ENCODE results near the gene ABCG1.

ABCG1 gene

DNA sequence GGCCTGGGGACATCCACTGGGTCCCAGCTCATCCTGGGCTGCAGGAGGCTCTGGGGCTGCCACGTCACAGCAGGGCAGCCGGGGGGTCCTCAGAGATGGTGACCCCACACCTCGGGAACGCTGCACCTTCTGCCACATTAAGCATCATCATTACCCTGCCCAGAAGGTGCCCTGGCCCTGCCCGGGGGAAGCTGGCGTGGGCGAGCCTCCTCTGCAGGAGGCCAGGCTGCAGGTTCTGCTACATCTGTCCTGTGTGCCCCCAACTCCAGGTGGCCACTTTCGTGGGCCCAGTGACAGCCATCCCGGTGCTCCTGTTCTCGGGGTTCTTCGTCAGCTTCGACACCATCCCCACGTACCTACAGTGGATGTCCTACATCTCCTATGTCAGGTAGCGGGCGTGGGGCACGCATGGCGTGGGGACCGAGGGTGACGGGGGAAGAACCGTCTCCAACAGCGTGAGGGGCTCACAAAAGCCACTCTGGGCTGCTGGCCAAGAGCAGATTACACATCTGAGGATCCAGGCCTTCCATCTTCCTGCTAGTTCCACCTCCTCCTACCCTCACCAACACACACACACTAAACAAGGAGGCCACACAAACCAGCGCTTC is 75.4 kb downstream of the ABCG1 start:
- DNase-seq, result no peak

DNA sequence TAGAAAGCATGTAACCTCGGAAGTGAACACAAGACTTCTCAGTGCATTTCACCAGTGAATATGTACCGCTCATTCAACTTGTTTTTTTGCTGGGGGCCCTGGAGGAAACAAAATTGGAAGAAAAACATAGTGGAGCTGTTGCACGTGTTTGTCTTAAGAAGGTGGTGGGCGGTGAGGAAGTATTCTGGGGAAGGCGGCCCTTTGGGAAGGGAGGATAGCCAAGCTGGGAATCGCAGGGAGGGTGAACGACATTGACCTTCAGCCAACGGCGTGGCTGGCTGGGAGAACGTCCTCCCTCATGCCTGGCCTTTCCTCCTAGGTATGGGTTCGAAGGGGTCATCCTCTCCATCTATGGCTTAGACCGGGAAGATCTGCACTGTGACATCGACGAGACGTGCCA is 76.9 kb downstream of the ABCG1 start:
- no peak for DNase-seq

DNA sequence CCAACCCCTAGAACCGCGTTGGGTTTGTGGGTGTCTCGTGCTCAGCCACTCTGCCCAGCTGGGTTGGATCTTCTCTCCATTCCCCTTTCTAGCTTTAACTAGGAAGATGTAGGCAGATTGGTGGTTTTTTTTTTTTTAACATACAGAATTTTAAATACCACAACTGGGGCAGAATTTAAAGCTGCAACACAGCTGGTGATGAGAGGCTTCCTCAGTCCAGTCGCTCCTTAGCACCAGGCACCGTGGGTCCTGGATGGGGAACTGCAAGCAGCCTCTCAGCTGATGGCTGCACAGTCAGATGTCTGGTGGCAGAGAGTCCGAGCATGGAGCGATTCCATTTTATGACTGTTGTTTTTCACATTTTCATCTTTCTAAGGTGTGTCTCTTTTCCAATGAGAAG is 77.6 kb downstream of the ABCG1 start:
- no peak for DNase-seq

DNA sequence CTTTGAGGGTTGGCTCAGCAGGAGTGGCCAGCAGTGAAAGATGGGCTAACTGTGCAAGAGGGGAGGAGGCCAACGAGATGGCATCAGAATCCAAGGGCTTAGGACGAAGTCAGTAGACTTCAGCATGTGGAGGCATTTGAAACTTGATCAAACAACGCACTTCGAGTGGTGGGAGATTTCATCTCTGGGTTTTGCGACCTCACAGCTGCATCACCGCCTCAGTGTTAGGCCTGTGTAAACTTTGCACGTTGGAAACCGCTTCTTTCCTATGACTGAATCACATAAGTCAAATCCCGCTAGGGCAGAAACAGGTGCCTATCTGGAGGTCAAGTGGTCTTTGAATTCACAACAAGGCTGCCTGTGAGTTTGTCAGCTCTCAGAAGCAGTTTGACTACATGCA is 78.4 kb downstream of the ABCG1 start:
- no peak for DNase-seq

DNA sequence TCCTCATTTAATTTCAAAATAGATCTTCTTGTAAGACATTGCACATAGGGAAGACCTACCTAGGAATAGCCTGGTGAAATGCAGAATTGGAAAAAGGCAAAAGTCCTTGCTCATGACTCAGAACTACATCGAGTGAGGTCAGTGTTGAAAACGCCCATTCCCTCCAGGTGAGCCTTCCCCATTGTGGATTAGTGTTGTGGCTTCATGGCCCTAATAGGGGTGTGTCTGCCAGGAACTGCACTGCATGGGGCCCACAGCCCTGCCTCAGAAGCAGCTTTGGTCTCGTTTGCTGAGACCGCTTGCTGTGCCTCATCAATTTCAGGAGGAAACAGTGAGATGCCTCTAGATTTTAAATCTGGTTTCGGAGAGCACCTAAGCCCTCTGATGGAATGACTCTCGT is 79.3 kb downstream of the ABCG1 start:
- DNase-seq, result no peak

DNA sequence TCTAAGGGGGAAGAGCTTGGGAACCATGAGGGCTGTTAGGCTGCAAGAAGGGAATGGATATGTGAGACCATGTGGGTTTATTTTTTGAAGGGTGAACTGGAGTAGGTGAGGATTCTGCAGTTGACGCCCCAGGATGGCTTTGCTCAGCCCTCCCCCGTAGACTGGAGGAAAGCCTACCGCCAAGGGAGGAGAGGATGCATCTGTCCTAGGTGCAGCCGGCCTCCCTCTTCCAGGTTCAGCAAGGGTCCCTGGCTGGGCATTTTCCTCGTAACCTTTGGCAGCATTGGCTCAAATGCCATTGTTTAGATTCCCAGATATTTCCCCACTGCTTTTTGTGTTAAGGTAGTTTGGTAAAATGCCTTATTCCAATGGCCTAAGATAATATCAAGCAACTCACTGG is 79.7 kb downstream of the ABCG1 start:
- DNase-seq, result no peak

DNA sequence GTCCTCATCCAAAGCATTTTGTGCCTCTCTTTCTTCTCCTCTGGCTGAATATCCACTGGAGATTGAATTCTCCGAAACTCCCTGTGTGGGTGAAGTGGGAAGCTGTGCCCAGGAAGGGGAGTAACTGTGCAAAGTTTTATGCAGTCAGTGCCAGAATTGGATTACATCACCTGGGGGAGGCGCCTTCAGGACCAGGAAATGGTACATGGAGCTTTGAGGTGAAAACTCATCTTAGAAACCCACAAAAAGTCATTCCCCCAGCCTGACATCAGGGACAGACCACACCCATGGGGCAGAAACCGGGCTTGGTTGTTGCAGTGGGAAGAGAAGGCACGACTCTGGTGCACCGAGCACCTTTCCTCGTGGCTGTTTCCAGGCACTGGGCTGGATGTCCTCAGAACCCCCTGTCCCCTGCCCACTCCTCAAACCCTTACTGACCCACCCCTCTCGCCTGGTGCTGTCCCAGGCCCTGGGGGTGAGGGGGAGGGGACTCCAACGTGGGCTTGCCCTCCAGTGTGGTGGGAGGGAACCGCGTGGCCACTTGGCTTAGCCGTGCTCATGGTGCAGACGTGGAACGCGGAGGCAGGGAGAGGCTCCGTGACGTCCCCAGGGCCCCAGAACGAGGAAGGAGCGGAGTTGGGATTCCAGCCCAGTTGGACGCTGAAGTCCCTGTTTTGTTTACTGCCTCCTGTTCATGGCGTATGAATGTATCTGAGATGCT is 80.5 kb downstream of the ABCG1 start:
- no peak for DNase-seq

DNA sequence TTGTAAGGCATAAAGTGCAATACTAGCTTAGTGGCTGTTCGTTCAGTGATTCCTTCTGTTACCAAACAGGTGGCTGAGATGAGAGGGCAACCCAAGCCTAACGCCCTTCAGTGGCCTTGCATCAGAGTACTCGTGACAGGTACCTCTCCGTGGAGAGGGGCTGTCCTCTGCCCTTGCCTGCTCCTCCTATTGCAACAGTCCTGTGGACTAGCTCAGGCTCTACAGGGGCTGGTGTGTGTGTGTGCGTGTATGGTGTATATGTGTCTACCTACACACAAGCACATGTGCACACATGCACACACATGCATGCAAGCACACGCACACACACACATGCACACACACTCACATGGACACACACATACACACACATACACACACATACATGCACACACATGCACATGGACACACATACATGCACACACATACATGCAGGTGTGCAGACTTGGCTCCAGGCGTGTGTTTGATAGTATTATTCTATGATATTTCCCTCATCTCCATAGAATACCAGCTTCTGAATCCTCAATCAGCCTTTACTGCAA is 81.2 kb downstream of the ABCG1 start:
- no peak for DNase-seq

DNA sequence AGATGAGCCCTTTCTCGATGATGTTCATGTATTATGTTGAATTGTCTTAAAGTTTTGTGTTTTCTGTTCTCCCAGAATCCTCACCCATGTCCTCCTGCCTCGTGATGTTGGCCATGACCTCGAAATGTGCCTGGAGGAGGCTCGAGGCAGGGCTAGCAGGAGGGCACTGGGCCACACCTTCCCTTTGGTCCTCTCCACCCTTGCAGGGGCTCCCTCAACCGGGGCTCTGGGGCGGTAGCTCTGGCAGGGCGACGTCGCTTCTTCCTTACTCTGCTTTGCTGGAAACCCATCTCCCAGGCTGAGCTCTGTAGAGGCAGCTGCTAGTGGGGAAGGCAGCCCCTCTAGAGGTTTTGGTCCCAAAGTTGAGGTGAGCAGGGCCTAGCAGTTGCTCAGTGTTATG is 82.0 kb downstream of the ABCG1 start:
- no peak for DNase-seq

DNA sequence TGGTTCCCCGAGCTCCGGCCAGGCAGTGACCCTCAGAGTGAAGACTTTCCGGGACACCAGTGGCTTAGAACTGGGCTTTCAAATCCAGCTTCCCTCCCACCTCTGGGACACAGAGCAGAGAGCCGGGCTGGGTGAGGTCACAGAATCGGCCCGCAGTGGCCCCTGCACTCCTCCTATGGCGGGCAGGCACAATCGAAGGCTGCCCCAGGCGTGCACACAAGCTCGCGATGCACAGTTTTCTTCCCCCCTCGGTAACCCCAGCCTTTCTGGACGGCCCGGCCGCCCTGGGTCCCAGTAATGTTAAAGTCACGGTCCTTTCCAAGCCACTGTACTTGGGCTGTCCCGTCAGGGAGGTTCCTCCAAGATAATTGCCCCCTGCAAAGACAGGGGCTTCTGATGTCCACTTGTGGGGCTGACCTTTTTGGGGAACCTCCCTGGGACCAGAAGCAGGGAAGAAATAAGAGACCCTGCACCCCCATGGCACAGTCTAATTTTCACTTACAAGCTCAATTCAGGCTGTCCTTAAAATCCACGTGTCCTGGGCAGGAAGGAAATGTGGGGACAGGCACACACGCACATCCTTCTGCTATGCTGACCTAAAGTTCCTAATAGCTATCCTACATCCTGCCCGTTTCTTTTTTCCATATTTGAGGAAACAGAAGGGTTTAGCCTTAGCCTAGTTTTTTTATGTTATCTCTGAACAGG is 82.6 kb downstream of the ABCG1 start:
- no peak for DNase-seq

DNA sequence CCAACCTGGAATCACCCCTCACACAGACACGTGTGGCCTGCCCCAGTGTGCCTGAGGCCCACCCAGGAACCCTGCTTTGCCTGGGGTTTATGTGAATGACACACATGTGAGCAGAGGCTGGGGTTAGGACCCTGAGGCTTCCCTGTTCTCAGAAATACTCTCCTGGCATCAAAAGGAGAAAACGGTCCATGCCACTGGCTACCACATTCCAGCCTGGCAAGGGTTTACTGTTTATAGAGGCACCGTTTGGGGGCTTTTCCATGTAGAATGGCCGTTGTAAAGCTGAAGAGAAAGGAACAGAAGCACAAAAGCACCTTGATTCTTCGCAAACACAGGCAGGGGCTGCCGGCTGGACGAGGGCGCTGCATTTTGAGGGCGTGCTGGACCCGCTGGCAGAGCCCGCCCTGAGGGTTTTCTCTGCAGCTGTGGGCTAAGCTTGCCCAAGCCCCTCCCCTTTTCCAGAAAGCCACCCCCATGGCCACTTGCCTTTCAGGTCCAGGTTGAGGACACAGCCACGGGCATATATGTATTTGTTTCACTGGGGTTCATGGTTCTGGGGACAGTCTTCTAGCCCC is 83.2 kb downstream of the ABCG1 start:
- DNase-seq, result peak; percentile 33

DNA sequence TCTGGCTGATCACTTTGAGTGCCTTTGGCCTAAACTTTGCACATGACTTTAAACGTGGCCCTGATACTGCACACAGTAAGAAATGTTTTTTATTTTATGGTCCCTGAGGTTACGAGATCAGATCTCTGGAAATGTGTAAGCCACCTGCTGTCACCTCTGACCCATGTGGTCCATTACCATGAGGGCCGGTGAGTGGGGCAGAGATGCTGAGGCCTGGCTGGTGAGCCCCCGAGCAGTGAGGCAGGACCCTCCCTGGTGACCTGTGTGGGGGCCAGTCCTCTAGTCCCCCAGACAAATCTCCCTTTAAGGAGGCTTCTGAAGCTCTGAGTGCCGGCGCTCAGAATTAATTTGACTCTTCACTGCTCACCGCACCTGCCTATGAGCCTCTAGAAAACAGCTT is 83.9 kb downstream of the ABCG1 start:
- peak; percentile 8 for DNase-seq

DNA sequence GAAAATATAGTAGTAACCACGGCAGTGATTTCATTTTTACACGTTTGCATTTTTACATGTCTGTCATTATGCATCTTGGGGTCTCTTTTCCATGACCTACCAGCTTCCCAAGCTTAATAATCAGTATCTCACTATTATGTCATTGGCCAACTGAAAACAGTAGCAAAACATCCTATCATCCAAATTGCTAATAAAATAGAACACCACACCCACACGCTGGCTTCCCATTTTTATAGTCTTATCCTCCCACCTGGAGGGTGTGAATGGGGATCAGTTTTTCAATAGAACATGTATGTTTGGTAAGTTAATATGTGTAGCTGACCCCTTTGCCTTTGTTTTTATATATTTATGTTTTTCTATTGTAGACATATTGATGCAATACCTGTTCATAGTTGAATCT is 84.5 kb downstream of the ABCG1 start:
- DNase-seq, result no peak

DNA sequence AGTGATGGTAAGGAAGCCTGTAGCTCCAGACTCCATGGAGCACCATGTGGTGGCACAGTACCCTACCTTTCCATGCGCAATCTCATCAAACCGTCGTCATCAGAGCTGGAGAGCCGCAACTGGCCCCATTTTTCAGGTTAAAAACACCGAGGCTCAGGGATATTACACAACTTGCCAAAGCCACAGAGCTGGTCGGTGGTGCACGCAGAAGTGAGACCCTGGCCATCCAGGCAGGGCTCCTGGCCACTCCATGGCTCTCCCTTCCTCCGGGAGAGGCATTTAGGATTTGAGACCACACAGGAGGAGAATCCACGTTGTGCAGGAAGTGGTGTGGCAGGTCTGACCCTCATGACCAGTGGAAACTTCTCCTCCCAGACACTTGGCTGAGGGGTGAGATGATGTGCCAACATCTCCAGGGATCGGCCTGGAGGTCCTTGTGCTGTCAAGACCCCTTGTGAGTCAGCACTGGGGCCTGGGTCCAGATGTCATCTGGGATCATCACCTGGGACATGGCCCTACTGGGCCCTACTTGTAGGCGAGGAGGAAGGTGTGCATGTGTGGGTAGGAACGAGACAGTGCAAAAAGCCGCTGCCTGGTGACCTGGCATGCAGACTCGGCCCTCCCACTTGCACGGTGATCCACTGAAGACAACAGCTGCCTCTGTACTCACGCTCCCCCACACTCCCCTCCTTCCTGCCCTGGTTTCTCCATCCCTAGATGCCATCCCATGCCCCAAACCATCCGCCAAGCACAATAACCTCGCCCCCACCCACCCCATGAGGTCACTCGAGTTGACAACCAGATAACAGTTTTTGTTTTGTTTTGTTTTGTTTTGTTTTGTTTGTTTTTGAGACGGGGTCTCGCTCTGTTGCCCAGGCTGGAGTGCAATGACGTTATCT is 85.9 kb downstream of the ABCG1 start:
- no peak for DNase-seq

DNA sequence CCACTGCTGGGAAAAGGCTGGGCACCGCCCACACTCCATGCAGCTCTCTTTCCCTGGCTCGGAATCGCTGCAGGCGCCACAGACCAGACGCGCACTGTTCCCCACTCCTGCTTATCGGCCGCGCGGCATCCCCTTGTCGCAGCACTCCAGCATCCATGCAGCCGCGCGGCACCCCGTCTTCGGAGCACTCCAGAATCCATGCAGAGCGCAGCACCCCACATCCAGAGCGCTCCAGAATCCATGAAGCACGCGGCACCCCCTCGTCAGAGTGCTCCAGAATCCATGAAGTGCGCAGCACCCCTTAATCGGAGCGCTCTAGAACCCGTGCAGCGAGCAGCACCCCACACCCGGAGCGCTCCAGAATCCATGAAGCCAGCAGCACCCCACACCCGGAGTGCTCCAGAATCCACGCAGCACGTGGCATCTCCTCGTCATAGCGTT is 86.8 kb downstream of the ABCG1 start:
- no peak for DNase-seq

DNA sequence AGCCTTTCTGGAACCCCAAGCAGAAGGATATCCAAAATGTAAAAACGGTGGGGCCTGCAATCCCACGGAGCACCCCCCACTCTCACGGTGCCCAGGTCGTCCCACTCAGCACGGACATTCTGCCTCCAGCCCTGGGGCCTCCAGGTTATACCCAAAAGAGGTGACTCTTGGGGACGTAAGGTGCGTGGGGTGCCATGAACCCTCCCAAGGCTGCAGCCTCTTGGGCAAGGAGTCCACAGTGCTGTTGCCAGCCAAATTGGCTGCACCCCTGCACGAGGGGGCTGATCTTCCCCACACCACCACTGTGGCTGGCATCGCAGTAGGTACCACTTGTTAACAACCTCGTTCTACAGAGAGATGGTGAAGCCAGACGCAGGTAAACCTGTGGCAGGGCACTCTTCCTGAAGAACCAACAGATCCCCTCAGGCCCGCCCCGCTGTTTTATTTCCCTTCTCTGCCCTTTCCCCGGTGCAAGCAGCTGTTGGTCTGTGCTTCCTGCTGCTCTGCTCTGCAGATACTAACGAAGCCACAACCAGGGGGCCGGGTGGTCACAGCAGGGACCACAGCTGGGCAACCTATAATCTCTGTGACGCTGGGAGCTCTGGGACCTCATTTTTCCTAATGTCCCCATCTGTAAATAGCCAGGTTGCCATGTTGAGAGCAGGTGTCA is 87.6 kb downstream of the ABCG1 start:
- DNase-seq, result no peak

DNA sequence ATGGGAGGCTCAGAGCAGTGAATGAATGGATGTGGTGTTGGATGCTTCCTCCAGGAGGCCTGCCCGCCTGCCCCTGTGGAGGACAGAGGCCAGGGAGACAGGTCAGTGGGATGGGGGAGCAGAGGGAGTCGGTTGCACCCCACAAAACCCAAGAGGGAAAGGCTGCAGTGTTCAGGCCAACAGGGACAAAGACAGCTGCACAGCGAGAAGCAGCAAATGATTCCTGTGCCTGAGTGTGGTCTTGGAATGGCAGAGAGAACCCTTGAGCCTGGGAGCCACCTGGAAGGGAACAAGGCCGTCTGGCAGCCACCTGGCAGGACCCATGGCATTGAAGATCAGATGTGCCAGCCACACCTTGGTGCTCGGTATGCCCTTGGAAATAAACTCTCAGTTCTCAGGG is 88.2 kb downstream of the ABCG1 start:
- no peak for DNase-seq

DNA sequence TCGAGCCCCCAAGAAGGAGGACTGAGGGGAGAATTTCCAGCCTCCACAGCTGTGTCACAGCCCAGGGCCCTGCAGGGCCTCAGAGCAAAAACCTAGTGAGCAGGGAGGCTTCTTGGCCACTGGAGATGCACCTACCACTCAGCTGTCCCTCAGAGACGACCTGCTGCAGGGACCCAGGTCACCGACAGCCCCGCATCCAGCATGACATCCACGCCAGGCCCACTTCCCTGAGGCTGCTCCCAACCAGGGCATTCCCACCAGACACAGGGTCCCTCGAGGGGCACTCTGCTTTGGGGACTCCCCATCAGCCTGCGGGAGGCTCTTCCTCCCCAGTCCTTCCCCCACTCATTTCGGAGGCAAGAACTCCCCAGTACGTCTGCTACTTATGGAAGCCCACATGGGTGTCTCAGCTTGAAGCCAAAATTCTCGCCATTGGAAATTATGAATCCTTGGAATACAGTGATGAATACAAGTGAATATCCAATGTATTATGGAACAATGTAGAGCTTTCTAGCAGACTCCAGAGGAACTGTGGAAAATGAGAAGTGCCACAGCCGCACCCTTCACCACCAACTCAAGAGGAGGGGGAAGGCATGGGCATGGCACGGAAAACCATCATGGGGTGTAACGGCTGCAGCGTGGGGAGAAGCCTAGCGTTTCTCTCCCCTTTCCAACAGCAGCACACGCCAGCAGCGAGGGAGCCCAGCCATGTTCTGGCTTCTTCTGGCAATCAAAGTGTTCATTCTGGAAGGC is 89.4 kb downstream of the ABCG1 start:
- DNase-seq, result no peak

DNA sequence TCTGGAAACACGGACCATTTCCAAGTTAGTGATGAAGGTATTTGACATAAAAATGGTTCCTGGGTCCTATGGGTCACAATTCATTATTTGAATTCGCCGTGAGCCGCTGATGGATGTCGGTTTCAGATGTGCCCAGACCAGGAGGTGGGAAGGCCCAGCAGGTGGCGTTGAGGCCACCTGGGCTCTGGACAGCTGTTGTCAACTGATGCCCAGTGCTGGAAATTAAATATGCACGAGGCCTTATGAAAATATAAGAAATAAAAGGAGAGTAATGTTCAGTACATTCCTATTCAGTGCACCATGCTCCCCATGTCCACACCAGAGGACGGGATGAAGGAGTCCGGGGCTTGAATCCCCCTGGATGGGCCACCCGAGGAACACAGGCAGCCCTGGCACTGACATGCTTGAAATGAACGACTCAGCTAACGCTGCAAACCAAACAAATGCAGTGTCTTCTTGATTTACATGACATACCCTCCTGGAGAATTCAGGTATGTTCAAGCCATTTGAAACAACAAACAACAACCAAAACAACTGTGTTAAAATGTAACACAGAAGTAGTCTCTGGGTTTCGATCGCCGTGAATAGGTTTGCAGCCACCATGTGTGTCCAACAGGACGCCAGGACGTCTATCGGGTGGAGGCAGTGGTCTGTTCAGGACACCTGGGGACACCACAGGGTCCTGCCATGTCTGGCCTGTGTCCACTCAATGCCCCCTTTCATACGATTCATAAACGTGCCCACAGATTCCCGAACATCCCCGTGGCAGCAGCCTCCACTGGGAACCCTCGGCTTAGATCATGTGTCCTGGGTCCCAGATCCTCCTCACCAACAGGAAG is 90.2 kb downstream of the ABCG1 start:
- DNase-seq, result peak; percentile 35

DNA sequence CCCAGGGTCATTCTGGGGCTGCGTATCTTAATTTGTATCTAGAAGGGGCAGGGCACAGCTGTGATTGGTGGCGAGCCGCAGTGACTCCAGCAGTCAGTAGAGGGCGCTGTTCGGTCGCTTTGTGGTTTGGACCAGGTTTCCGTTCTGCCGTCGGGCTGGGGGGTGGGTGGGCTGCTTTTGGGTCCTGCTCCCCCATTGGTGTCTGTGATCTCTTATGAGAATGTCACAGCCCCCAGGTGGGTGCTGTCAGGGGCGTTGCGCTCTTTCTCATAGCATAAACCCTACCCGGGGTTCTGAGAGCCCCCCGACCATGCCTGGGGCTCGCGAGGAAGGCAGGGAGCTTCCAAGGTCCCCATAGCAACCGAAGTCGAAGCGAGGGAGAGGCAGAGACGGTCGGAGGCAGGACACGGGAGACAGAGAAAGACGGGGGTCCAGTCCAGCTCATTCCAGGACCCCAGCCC is 90.8 kb downstream of the ABCG1 start:
- DNase-seq, result no peak

Measured in SHP77 treated with DMSO at 0.1 percent for 48 hours (cell line).